DOHH2 (cell line): ENCODE data around the gene TMEM258.

Experiments used
- H3F3A ChIP-seq: fragments of 200-600 bp; sonication (generic), shearing (Covaris generic); 2 replicates; pipeline ENCODE4 v1.6.0; 2016; ENCODE audit warnings: antibody characterized with exemption, mild to moderate bottlenecking; ENCODE audit not compliant: control insufficient read depth, insufficient read depth
- H3K27ac ChIP-seq: fragments of 200-600 bp; sonication (generic); 2 replicates; pipeline ENCODE4 v1.5.1; 2014; ENCODE audit warnings: low read depth, mild to moderate bottlenecking, low read length, moderate library complexity
- H3K27me3 ChIP-seq: fragments of 200-600 bp; sonication (generic); 2 replicates; pipeline ENCODE4 v1.6.1; 2014; ENCODE audit warnings: mild to moderate bottlenecking, low read length, mixed read lengths; ENCODE audit not compliant: control insufficient read depth
- H3K36me3 ChIP-seq: fragments of 200-600 bp; sonication (generic); 2 replicates; pipeline ENCODE4 v1.6.1; 2014; ENCODE audit warnings: mild to moderate bottlenecking, low read length, moderate library complexity, mixed read lengths; ENCODE audit not compliant: control insufficient read depth
- H3K4me1 ChIP-seq: fragments of 200-600 bp; sonication (generic); 2 replicates; pipeline ENCODE4 v1.6.1; 2014; ENCODE audit warnings: mild to moderate bottlenecking, low read length, mixed read lengths; ENCODE audit not compliant: control insufficient read depth
- H3K4me2 ChIP-seq: fragments of 200-600 bp; sonication (generic); 2 replicates; pipeline ENCODE4 v1.6.0; 2014; ENCODE audit warnings: mild to moderate bottlenecking, low read length, moderate library complexity
- H3K4me3 ChIP-seq: fragments of 200-600 bp; sonication (generic); 2 replicates; pipeline ENCODE4 v1.5.1; 2014; ENCODE audit warnings: mild to moderate bottlenecking, low read length, mixed read lengths
- H3K79me2 ChIP-seq: fragments of 200-600 bp; sonication (generic); 2 replicates; pipeline ENCODE4 v1.6.1; 2014; ENCODE audit warnings: mild to moderate bottlenecking, low read length, mixed read lengths; ENCODE audit not compliant: control insufficient read depth
- H3K9me2 ChIP-seq: fragments of 200-600 bp; sonication (generic); replicated peaks from 2 replicates; pipeline ENCODE4 v1.6.1; 2014; ENCODE audit warnings: mild to moderate bottlenecking, low read length, mixed read lengths; ENCODE audit not compliant: control insufficient read depth
- H3K9me3 ChIP-seq: fragments of 200-600 bp; sonication (generic); 2 replicates; pipeline ENCODE4 v1.6.1; 2014; ENCODE audit warnings: antibody characterized with exemption, low read length, mixed read lengths; ENCODE audit not compliant: control insufficient read depth, insufficient read depth
- H4K20me1 ChIP-seq: fragments of 200-600 bp; sonication (generic); 2 replicates; pipeline ENCODE4 v1.6.0; 2014; ENCODE audit warnings: low read depth, mild to moderate bottlenecking, antibody characterized with exemption, low read length, moderate library complexity; ENCODE audit not compliant: control insufficient read depth, insufficient read depth
- EZH2phosphoT487 ChIP-seq: fragments of 200-600 bp; sonication (generic); IDR thresholded peaks from 2 replicates; pipeline ENCODE4 v1.6.1; 2017; ENCODE audit warnings: borderline replicate concordance, mild to moderate bottlenecking, antibody characterized with exemption, low read length, moderate library complexity, mixed read lengths
- TF ChIP-seq, protein P1 (sequence below): fragments of 200-600 bp; sonication (generic); IDR thresholded peaks from one replicate; pipeline ENCODE4 v1.5.1; 2014; ENCODE audit warnings: antibody characterized with exemption, mild to moderate bottlenecking, low read depth, low read length; ENCODE audit not compliant: poor library complexity, severe bottlenecking

TMEM258 gene

DNA sequence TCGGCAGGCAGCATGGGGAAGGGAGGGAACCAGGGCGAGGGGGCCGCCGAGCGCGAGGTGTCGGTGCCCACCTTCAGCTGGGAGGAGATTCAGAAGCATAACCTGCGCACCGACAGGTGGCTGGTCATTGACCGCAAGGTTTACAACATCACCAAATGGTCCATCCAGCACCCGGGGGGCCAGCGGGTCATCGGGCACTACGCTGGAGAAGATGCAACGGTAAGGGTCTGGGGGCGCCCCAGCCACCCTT, 35.9 kb upstream of the TMEM258 start:
- H3K36me3 ChIP-seq: peaks cover 54% of the 10 kb centered on the region
- no peaks in the 10 kb centered on the region for H3K27me3 ChIP-seq
- peak overlapping the region; percentile 84 for H3K4me3 ChIP-seq
- H3K79me2 ChIP-seq: peaks cover 72% of the 10 kb centered on the region
- peaks cover 22% of the 10 kb centered on the region for H3F3A ChIP-seq
- peak overlapping the region; percentile 95 for H3K27ac ChIP-seq
- peak overlapping the region; percentile 87 for H3K4me2 ChIP-seq
- no peaks in the 10 kb centered on the region for H3K9me3 ChIP-seq
- H3K9me2 ChIP-seq: no peaks in the 10 kb centered on the region
- TF ChIP-seq, protein P1, sequence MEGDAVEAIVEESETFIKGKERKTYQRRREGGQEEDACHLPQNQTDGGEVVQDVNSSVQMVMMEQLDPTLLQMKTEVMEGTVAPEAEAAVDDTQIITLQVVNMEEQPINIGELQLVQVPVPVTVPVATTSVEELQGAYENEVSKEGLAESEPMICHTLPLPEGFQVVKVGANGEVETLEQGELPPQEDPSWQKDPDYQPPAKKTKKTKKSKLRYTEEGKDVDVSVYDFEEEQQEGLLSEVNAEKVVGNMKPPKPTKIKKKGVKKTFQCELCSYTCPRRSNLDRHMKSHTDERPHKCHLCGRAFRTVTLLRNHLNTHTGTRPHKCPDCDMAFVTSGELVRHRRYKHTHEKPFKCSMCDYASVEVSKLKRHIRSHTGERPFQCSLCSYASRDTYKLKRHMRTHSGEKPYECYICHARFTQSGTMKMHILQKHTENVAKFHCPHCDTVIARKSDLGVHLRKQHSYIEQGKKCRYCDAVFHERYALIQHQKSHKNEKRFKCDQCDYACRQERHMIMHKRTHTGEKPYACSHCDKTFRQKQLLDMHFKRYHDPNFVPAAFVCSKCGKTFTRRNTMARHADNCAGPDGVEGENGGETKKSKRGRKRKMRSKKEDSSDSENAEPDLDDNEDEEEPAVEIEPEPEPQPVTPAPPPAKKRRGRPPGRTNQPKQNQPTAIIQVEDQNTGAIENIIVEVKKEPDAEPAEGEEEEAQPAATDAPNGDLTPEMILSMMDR: no peak
- H3K4me1 ChIP-seq: peaks cover 54% of the 10 kb centered on the region
- H4K20me1 ChIP-seq: peaks cover 20% of the 10 kb centered on the region; the same call in 1 of the 2 replicates

DNA sequence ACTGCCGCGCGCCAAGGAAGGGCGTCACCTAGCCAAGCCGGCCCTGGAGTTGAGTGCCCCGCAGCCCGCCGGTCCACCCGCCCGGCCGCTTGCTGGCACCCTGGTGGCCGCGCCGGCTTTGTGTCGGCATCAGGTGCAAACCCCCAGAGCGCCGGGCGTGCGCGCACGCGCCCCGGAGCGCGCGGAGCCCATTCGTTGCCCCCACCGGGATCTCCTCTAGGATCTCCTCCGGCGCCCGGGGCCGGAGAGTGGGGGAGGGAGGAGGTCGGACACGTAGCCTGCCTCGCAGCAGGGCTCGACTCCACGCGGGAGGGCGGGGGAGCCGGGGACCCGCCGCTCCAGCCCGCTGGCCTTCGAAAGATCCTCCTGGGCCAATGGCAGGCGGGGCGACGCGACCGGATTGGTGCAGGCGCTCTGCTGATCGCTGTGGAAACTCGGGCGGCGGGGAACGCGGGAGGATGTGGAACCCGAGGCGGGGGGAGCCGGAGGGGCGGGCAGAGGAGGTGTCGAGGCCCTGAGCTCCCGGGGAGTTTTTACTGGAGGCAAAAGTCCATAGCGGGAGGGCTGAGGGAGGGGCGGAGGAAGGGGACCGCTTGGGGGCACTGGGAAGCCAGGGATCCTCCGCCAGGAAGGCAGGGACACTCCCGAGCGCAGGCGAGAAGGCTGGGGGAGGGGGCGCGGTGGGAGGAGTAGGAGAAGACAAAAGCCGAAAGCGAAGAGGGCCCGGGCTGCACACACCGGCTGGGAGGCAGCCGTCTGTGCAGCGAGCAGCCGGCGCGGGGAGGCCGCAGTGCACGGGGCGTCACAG, 35.4 kb upstream of the TMEM258 start, which contains the start of gene FADS2:
Gene FADS2, plus strand, starts transcription at position 730 of the 808 bp plus-strand sequence. CDS start 91 bp downstream, outside the sequence.
- H3K27me3 ChIP-seq: no peaks in the 10 kb centered on the region
- no peaks in the 10 kb centered on the region for H3K9me3 ChIP-seq
- peak within 1 kb of the TSS; percentile 95 for H3K27ac ChIP-seq
- H3K79me2 ChIP-seq: peaks cover 66% of the 10 kb centered on the region
- peaks cover 48% of the 10 kb centered on the region for H3K36me3 ChIP-seq
- peak within 1 kb of the TSS; percentile 84 for H3K4me3 ChIP-seq
- peak within 1 kb of the TSS; percentile 87 for H3K4me2 ChIP-seq
- H3K4me1 ChIP-seq: peaks cover 48% of the 10 kb centered on the region
- H4K20me1 ChIP-seq: peaks cover 20% of the 10 kb centered on the region; the same call in 1 of the 2 replicates
- H3K9me2 ChIP-seq: no peaks in the 10 kb centered on the region
- peaks cover 21% of the 10 kb centered on the region for H3F3A ChIP-seq
- TF ChIP-seq, protein P1: no peak
- TF ChIP-seq EZH2phosphoT487: no peak

DNA sequence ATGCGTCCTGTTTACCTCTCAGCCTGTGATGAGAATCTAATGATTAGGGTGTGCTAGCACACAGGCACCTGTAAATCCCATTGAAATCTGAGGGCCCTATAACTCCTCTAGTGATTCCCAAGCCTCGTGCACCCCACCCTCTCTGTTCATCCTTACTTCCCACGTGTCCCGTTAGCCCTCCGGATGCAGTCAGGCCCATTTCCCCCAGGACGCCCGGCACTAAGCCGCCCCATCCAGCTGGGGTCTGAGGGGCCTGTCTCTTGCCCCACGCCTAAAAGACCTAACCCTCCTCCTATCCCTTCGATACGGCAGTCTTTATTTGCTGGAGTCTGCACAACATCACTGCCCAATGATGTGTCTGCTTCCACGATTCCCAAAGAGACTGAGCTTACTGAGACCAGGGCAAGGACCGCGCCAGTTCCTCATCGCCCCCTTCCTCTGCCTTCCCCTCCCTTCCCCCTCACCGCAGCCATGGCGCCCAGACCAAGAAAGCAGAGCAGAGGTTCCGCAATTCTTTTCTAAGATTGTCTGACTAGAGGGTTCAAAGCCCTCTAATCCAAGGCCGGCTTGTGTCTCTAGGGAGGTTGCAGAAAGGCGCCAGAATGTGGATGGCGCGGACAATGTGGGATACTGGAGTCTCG, 34.7 kb upstream of the TMEM258 start:
- TF ChIP-seq, protein P1: no peak
- no peak for TF ChIP-seq EZH2phosphoT487
- Histone ChIP-seq H3K9me2 (no peaks in the 10 kb centered on the region), H3K4me1 (peaks cover 41% of the 10 kb centered on the region), H3F3A (peaks cover 23% of the 10 kb centered on the region), H3K79me2 (peaks cover 59% of the 10 kb centered on the region), H3K27ac (peak overlapping the region; percentile 95), H3K36me3 (peaks cover 41% of the 10 kb centered on the region), H3K27me3 (no peaks in the 10 kb centered on the region), H3K4me2 (peak overlapping the region; percentile 87), H3K4me3 (peak overlapping the region; percentile 84), H4K20me1 (peaks cover 20% of the 10 kb centered on the region; the same call in 1 of the 2 replicates), H3K9me3 (no peaks in the 10 kb centered on the region)
